ENCODE results near the gene THAP8. TPM values are rescaled to one million over a fixed set of nuclear protein-coding genes. Genes with fewer than 3 reads are reported as not detected.

The THAP8 gene
- total and polyA plus RNA-seq, 10 of the 15 experiments (the other 5 are each of a cell fraction or from before 2014, with no cell fraction given): 0.24 to 4.4 (median 2.6) TPM

- H3K27ac ChIP-seq (ENCODE audit: control insufficient read depth, insufficient read depth): no peak overlapping the region
- intact Hi-C loops (cut with micrococcal nuclease; ENCODE audit: unreplicated experiment): no loop called here
- H3K4me2 ChIP-seq (ENCODE audit: control insufficient read depth, insufficient read depth): no peak overlapping the region
- CTCF ChIA-PET: interaction anchor here (1.0 kb wide), 2 partner anchors 11 to 58 kb away, joined by 3 to 4 read pairs; no protein-coding TSS in a partner anchor
- no peaks in the 10 kb centered on the region for H3K9me3 ChIP-seq (replicated peaks; ENCODE audit: control insufficient read depth, insufficient read depth, low read length)
- FAIRE-seq (no peak), ATAC-seq (no peak), DNase-seq (ENCODE audit: low read depth, low spot score) (no peak)
- H3K79me2 ChIP-seq (ENCODE audit: control insufficient read depth, insufficient read depth, low read length): peaks cover 12% of the 10 kb centered on the region
- no peak overlapping the region for H3K4me3 ChIP-seq
- SMC1A ChIA-PET (ENCODE audit: uncharacterized antibody, unreplicated experiment): interaction anchor here (1.0 kb wide), 1 partner anchor 12 kb away, joined by 3 read pairs; the partner anchor contains the start of gene ALKBH6
- BruUV-seq (replicated peaks): no TSS peak
- 98% methylated on average over 3 of the region's 3 CpGs for WGBS (ENCODE audit: insufficient coverage, insufficient replicate concordance, low lambda C conversion rate, missing lambda C conversion rate)
- H2AFZ ChIP-seq (ENCODE audit: control insufficient read depth, low read depth, low read length): no peak overlapping the region
- POLR2A ChIA-PET: no interaction called here
- no peaks in the 10 kb centered on the region for H4K20me1 ChIP-seq (ENCODE audit: control insufficient read depth, insufficient read depth)
- H3K27me3 ChIP-seq (replicated peaks in 1 of 2; ENCODE audit: control insufficient read depth in 2 of 2, insufficient read depth in 2 of 2, low read length in 1 of 2): no peaks in the 10 kb centered on the region
- H3K4me1 ChIP-seq (ENCODE audit: control insufficient read depth, insufficient read depth, low read length): peaks cover under 1% of the 10 kb centered on the region; the same call in 1 of the 2 replicates
- no peak for TF ChIP-seq ATF2 (IDR thresholded peaks at IDR 0.05; ENCODE audit: low read length)
- no peak for TF ChIP-seq RELA (IDR thresholded peaks at IDR 0.05; ENCODE audit: borderline replicate concordance, partially characterized antibody)
- TF ChIP-seq ZNF592 (IDR thresholded peaks at IDR 0.05): 0 out of 2 replicates have a peak, but pooled peaks have one; percentile 36
- no peak for TF ChIP-seq SP1 (IDR thresholded peaks at IDR 0.05; ENCODE audit: low read depth, low read length)
- no peak for TF ChIP-seq HSF1 (IDR thresholded peaks at IDR 0.05; ENCODE audit: low read depth, low read length)
- TF ChIP-seq ASH2L (IDR thresholded peaks at IDR 0.05; ENCODE audit: borderline replicate concordance, low read depth): no peak
- TF ChIP-seq SMAD5 (IDR thresholded peaks at IDR 0.05; ENCODE audit: low read depth): no peak
- no peak for TF ChIP-seq GATAD2B (conservative IDR thresholded peaks at IDR 0.05; ENCODE audit: low read depth)
- no peak for TF ChIP-seq CHD4 (IDR thresholded peaks at IDR 0.05)
- no peaks in the 10 kb centered on the region for H3K36me3 ChIP-seq (ENCODE audit: control insufficient read depth in 2 of 2, insufficient read depth in 2 of 2, low read length in 1 of 2)
- in situ Hi-C loops (cut with MboI): no loop called here
- RAD21 ChIA-PET (ENCODE audit: unreplicated experiment): no interaction called here
- no peak overlapping the region for H3K9ac ChIP-seq (ENCODE audit: control insufficient read depth, insufficient read depth, low read length)
Measured at GRCh38 chr19:36001605-36002004, 52.5 kb downstream of the THAP8 start.
